A673 (cell line): ENCODE measurements around the gene IQCK. TPM values are rescaled to one million over a fixed set of nuclear protein-coding genes. Genes with fewer than 3 reads are reported as not detected.

ENCODE experiments used
- BruUV-seq: library from RNA; stranded (reverse); fragments of 400-500 nt; replicated peaks from 2 replicates; lab custom pipeline; 2021; lab: Mats Ljungman, UMichigan
- CTCF ChIA-PET: fragments of 300-600 bp; sonication (Branson Sonifier 250); formaldehyde crosslinking; loops from one replicate; lab custom pipeline; 2022; ENCODE audit warnings: antibody characterized with exemption; lab: Charles Lee
- POLR2A ChIA-PET: fragments of 300-600 bp; sonication (Branson Sonifier 250); formaldehyde crosslinking; loops from one replicate; lab custom pipeline; 2022; ENCODE audit warnings: antibody characterized with exemption; ENCODE audit not compliant: low non-redundant PET; lab: Charles Lee
- DNase-seq: peaks from one replicate; pipeline ENCODE4 v3.0.0-alpha.2; 2015; ENCODE audit warnings: low spot score
- H3K27ac ChIP-seq: fragments of 200-600 bp; sonication (generic); 2 replicates; pipeline ENCODE4 v1.5.1; 2016; ENCODE audit warnings: mixed run types, low read depth, mild to moderate bottlenecking, mixed read lengths, antibody characterized with exemption, low read length; ENCODE audit not compliant: poor library complexity, severe bottlenecking
- H3K27me3 ChIP-seq: fragments of 200-600 bp; sonication (generic); replicated peaks from 2 replicates; pipeline ENCODE4 v1.6.1; 2017; ENCODE audit warnings: mixed run types, low read depth, mild to moderate bottlenecking, mixed read lengths, antibody characterized with exemption, low read length; ENCODE audit not compliant: insufficient read depth, poor library complexity
- H3K36me3 ChIP-seq: fragments of 200-600 bp; sonication (generic); 2 replicates; pipeline ENCODE4 v1.6.1; 2016; ENCODE audit warnings: mixed run types, mild to moderate bottlenecking, mixed read lengths, antibody characterized with exemption, low read length; ENCODE audit not compliant: insufficient read depth, poor library complexity, severe bottlenecking
- H3K4me1 ChIP-seq: fragments of 200-600 bp; sonication (generic); 2 replicates; pipeline ENCODE4 v1.6.1; 2017; ENCODE audit warnings: mixed run types, mild to moderate bottlenecking, mixed read lengths, antibody characterized with exemption, low read length; ENCODE audit not compliant: insufficient read depth, poor library complexity, severe bottlenecking
- H3K4me3 ChIP-seq: fragments of 200-600 bp; sonication (generic); 2 replicates; pipeline ENCODE4 v1.5.1; 2016; ENCODE audit warnings: low read depth, mixed run types, mild to moderate bottlenecking, mixed read lengths, low read length; ENCODE audit not compliant: poor library complexity, severe bottlenecking
- H3K9me3 ChIP-seq: fragments of 200-600 bp; sonication (generic); 2 replicates; pipeline ENCODE4 v1.6.1; 2016; ENCODE audit warnings: mixed run types, low read depth, mild to moderate bottlenecking, mixed read lengths, antibody characterized with exemption, low read length; ENCODE audit not compliant: poor library complexity, severe bottlenecking
- EZH2 ChIP-seq: fragments of 200-600 bp; sonication (generic); IDR thresholded peaks from 2 replicates; pipeline ENCODE4 v1.6.1; 2017; ENCODE audit warnings: borderline replicate concordance, low read depth, mild to moderate bottlenecking, mixed read lengths, antibody characterized with exemption, low read length; ENCODE audit not compliant: poor library complexity, severe bottlenecking
- intact Hi-C: fragments of 100-400 bp; cut with micrococcal nuclease; formaldehyde crosslinking; loops from one replicate; pipeline ENCODE4 v1.10.0; 2022; ENCODE audit not compliant: unreplicated experiment
- total RNA-seq: library from RNA; stranded (reverse); gene quantifications from 2 replicates; pipeline ENCODE4 v1.2.3, GENCODE V29; 2021
- TF ChIP-seq, protein P1 (sequence below): fragments of 300-800, 200-600 bp; sonication (generic); conservative IDR thresholded peaks from 2 replicates; pipeline ENCODE4 v1.5.1; 2017; ENCODE audit warnings: low read depth, mild to moderate bottlenecking, antibody characterized with exemption, low read length, moderate library complexity, mixed read lengths

Gene IQCK
- total RNA-seq, 1 experiment from 2014 or later, result 11.2 TPM

DNA sequence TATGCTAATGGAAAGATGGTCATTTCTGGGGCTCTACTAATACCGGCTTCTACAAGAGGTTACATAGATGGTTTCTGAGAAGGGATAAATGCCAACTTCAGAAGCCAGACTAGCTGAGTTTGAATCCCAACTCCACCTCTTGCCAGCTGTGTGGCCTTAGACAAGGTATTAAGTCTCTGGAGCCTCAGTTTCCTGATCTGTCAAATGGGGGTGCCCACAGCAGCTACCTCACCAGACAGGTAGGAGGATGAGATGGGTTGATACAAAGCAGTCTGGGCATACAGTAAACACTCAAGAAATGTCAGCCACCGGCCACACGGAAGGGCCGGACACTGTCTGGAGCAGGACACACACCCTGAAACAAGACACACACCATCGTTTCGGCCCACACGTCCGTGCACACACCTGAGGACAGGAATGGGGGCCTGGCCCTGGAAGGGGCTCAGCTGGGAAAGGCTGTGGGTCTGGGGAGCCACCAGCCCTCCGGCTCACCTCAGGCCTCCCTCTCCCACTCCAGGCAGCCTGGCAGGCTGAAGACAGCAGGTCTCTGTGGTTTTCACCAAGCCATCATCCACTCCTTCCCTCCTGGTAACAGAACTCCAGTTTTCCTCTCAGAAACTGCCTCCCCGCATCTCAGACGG, 5.5 kb upstream of the IQCK start:
- ChIA-PET POLR2A (interaction anchor here (0.6 kb wide), 1 partner anchor 25 kb away, joined by 4 read pairs; no protein-coding TSS in a partner anchor), CTCF (no interaction called here)
- BruUV-seq, result no TSS peak
- Histone ChIP-seq H3K4me3 (no peak overlapping the region), H3K27ac (no peak overlapping the region), H3K4me1 (peaks cover 6% of the 10 kb centered on the region), H3K27me3 (no peaks in the 10 kb centered on the region), H3K9me3 (no peaks in the 10 kb centered on the region), H3K36me3 (peaks cover 44% of the 10 kb centered on the region)
- DNase-seq, result no peak
- TF ChIP-seq, protein P1, sequence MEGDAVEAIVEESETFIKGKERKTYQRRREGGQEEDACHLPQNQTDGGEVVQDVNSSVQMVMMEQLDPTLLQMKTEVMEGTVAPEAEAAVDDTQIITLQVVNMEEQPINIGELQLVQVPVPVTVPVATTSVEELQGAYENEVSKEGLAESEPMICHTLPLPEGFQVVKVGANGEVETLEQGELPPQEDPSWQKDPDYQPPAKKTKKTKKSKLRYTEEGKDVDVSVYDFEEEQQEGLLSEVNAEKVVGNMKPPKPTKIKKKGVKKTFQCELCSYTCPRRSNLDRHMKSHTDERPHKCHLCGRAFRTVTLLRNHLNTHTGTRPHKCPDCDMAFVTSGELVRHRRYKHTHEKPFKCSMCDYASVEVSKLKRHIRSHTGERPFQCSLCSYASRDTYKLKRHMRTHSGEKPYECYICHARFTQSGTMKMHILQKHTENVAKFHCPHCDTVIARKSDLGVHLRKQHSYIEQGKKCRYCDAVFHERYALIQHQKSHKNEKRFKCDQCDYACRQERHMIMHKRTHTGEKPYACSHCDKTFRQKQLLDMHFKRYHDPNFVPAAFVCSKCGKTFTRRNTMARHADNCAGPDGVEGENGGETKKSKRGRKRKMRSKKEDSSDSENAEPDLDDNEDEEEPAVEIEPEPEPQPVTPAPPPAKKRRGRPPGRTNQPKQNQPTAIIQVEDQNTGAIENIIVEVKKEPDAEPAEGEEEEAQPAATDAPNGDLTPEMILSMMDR, result no peak
- TF ChIP-seq EZH2, result no peak
- intact Hi-C loops, result no loop called here

GRCh38 chr16:19713697-19714096, 4.4 kb upstream of the IQCK start:
- intact Hi-C loops, result no loop called here
- CTCF ChIA-PET, result no interaction called here
- no peaks in the 10 kb centered on the region for H3K27me3 ChIP-seq
- no peak overlapping the region for H3K4me3 ChIP-seq
- BruUV-seq, result no TSS peak
- no peak overlapping the region for H3K27ac ChIP-seq
- H3K9me3 ChIP-seq, result no peaks in the 10 kb centered on the region
- DNase-seq, result no peak
- POLR2A ChIA-PET, result interaction anchor here (0.6 kb wide), 1 partner anchor 474 kb away, joined by 4 read pairs; no protein-coding TSS in a partner anchor
- TF ChIP-seq EZH2, result no peak
- TF ChIP-seq, protein P1, result no peak
- peaks cover 6% of the 10 kb centered on the region for H3K4me1 ChIP-seq
- peaks cover 42% of the 10 kb centered on the region for H3K36me3 ChIP-seq

- no TSS peak for BruUV-seq
- DNase-seq, result no peak
- Histone ChIP-seq H3K27ac (no peak overlapping the region), H3K4me1 (peaks cover 6% of the 10 kb centered on the region), H3K4me3 (no peak overlapping the region), H3K9me3 (no peaks in the 10 kb centered on the region), H3K27me3 (no peaks in the 10 kb centered on the region), H3K36me3 (peaks cover 32% of the 10 kb centered on the region)
- TF ChIP-seq, protein P1, result no peak
- no peak for TF ChIP-seq EZH2
- POLR2A ChIA-PET, result no interaction called here
- CTCF ChIA-PET, result interaction anchor here (0.7 kb wide), 1 partner anchor 186 kb away, joined by 6 read pairs; no protein-coding TSS in a partner anchor
- intact Hi-C loops, result no loop called here
Observed at GRCh38 chr16:19715566-19715965, 2.5 kb upstream of the IQCK start.
